ENCODE measurements around the gene ITSN1. TPM values are rescaled to one million over a fixed set of nuclear protein-coding genes. Genes with fewer than 3 reads are reported as not detected.
A peak's percentile ranks its signal among the peaks of the same experiment; 100 is the strongest.
"Not testable (repeated sequence)": the region's sequence is repeated elsewhere in the genome, so short reads cannot be mapped to it uniquely, and the experiment has no call there.

ITSN1 gene
- total RNA-seq, 2 experiments from 2014 or later = 2.3 to 4.6 TPM

GRCh38 chr21:33860332-33860879 is 218.1 kb downstream of the ITSN1 start:
- ATAC-seq (ENCODE audit: low read depth) (no peak), DNase-seq (no peak)
- no peak overlapping the region for H3K27ac Mint-ChIP-seq
- no peaks in the 10 kb centered on the region for H3K36me3 Mint-ChIP-seq
- H3K4me1 Mint-ChIP-seq = no peaks in the 10 kb centered on the region
- no peak overlapping the region for H3K4me3 Mint-ChIP-seq
- POLR2A ChIA-PET = no interaction called here
- no peaks in the 10 kb centered on the region for H3K27me3 Mint-ChIP-seq
- H3K9me3 Mint-ChIP-seq = no peaks in the 10 kb centered on the region

GRCh38 chr21:33861125-33861524 is 218.8 kb downstream of the ITSN1 start:
- ATAC-seq (ENCODE audit: low read depth) (no peak), DNase-seq (no peak)
- H3K4me1 Mint-ChIP-seq = no peaks in the 10 kb centered on the region
- H3K4me3 Mint-ChIP-seq = no peak overlapping the region
- H3K27me3 Mint-ChIP-seq = no peaks in the 10 kb centered on the region
- no peaks in the 10 kb centered on the region for H3K36me3 Mint-ChIP-seq
- POLR2A ChIA-PET = no interaction called here
- H3K9me3 Mint-ChIP-seq = no peaks in the 10 kb centered on the region
- no peak overlapping the region for H3K27ac Mint-ChIP-seq

GRCh38 chr21:33863191-33863590 is 220.9 kb downstream of the ITSN1 start:
- ATAC-seq (ENCODE audit: low read depth); H3K4me1 Mint-ChIP-seq; H3K27me3 Mint-ChIP-seq; H3K9me3 Mint-ChIP-seq; DNase-seq; H3K27ac Mint-ChIP-seq; H3K36me3 Mint-ChIP-seq; POLR2A ChIA-PET; H3K4me3 Mint-ChIP-seq: not testable (repeated sequence)

GRCh38 chr21:33864150-33864549 is 221.8 kb downstream of the ITSN1 start:
- DNase-seq (no peak), ATAC-seq (ENCODE audit: low read depth) (no peak)
- Mint-ChIP-seq H3K4me3 (no peak overlapping the region), H3K27me3 (no peaks in the 10 kb centered on the region), H3K36me3 (no peaks in the 10 kb centered on the region), H3K4me1 (peaks cover 3% of the 10 kb centered on the region), H3K9me3 (no peaks in the 10 kb centered on the region), H3K27ac (no peak overlapping the region)
- POLR2A ChIA-PET = interaction anchor here (0.5 kb wide), 1 partner anchor 250 kb away, joined by 4 read pairs; no protein-coding TSS in a partner anchor

- Mint-ChIP-seq H3K4me1 (peaks cover 3% of the 10 kb centered on the region), H3K36me3 (no peaks in the 10 kb centered on the region), H3K4me3 (no peak overlapping the region), H3K27me3 (no peaks in the 10 kb centered on the region), H3K27ac (no peak overlapping the region), H3K9me3 (no peaks in the 10 kb centered on the region)
- POLR2A ChIA-PET = no interaction called here
- ATAC-seq (ENCODE audit: low read depth) (no peak), DNase-seq (no peak)
Measured at GRCh38 chr21:33865176-33865575, 222.9 kb downstream of the ITSN1 start.

GRCh38 chr21:33865996-33866575 is 223.8 kb downstream of the ITSN1 start:
- Mint-ChIP-seq H3K36me3 (no peaks in the 10 kb centered on the region), H3K4me3 (no peak overlapping the region)
- POLR2A ChIA-PET = no interaction called here

GRCh38 chr21:33866826-33867225 is 224.5 kb downstream of the ITSN1 start:
- POLR2A ChIA-PET = no interaction called here
- Mint-ChIP-seq H3K4me1 (peaks cover 3% of the 10 kb centered on the region), H3K27me3 (peaks cover 2% of the 10 kb centered on the region), H3K4me3 (no peak overlapping the region), H3K36me3 (no peaks in the 10 kb centered on the region), H3K27ac (no peak overlapping the region), H3K9me3 (no peaks in the 10 kb centered on the region)
- no peak for DNase-seq
- no peak for ATAC-seq (ENCODE audit: low read depth)

More at GRCh38 chr21:33865996-33866575, 223.8 kb downstream of the ITSN1 start:
- ATAC-seq (ENCODE audit: low read depth) = no peak
- Mint-ChIP-seq H3K27me3 (peaks cover 2% of the 10 kb centered on the region), H3K27ac (no peak overlapping the region), H3K9me3 (no peaks in the 10 kb centered on the region), H3K4me1 (peaks cover 3% of the 10 kb centered on the region)
- DNase-seq = no peak

- H3K27me3 Mint-ChIP-seq; H3K9me3 Mint-ChIP-seq; H3K4me1 Mint-ChIP-seq; H3K36me3 Mint-ChIP-seq; H3K27ac Mint-ChIP-seq; ATAC-seq (ENCODE audit: low read depth); DNase-seq: not testable (repeated sequence)
- POLR2A ChIA-PET = interaction anchor here (0.7 kb wide), 1 partner anchor 27 kb away, joined by 6 read pairs; no protein-coding TSS in a partner anchor
- H3K4me3 Mint-ChIP-seq = peak overlapping the region; percentile 61
Measured at GRCh38 chr21:33867868-33868267, 225.6 kb downstream of the ITSN1 start.

- DNase-seq = no peak
- Mint-ChIP-seq H3K4me1 (peaks cover 3% of the 10 kb centered on the region), H3K36me3 (no peaks in the 10 kb centered on the region), H3K4me3 (no peak overlapping the region), H3K27me3 (peaks cover 2% of the 10 kb centered on the region), H3K9me3 (no peaks in the 10 kb centered on the region), H3K27ac (no peak overlapping the region)
- POLR2A ChIA-PET = no interaction called here
- ATAC-seq (ENCODE audit: low read depth) = no peak
Measured at GRCh38 chr21:33869873-33870272, 227.6 kb downstream of the ITSN1 start.

GRCh38 chr21:33870768-33871167 is 228.5 kb downstream of the ITSN1 start:
- POLR2A ChIA-PET = interaction anchor here (0.6 kb wide), 1 partner anchor 250 kb away, joined by 3 read pairs; no protein-coding TSS in a partner anchor
- no peak overlapping the region for H3K4me3 Mint-ChIP-seq
- no peaks in the 10 kb centered on the region for H3K36me3 Mint-ChIP-seq
- no peak for ATAC-seq (ENCODE audit: low read depth)
- DNase-seq = no peak
- H3K27me3 Mint-ChIP-seq = peaks cover 2% of the 10 kb centered on the region
- H3K4me1 Mint-ChIP-seq = peaks cover 3% of the 10 kb centered on the region
- no peaks in the 10 kb centered on the region for H3K9me3 Mint-ChIP-seq
- H3K27ac Mint-ChIP-seq = no peak overlapping the region

- Mint-ChIP-seq H3K36me3 (no peaks in the 10 kb centered on the region), H3K27me3 (peaks cover 2% of the 10 kb centered on the region), H3K9me3 (no peaks in the 10 kb centered on the region), H3K4me1 (peaks cover 3% of the 10 kb centered on the region), H3K27ac (no peak overlapping the region), H3K4me3 (no peak overlapping the region)
- POLR2A ChIA-PET = no interaction called here
- DNase-seq (no peak), ATAC-seq (ENCODE audit: low read depth) (no peak)
Measured at GRCh38 chr21:33871171-33871570, 228.9 kb downstream of the ITSN1 start.

- DNase-seq (no peak), ATAC-seq (ENCODE audit: low read depth) (no peak)
- no peaks in the 10 kb centered on the region for H3K9me3 Mint-ChIP-seq
- no peak overlapping the region for H3K4me3 Mint-ChIP-seq
- no peaks in the 10 kb centered on the region for H3K4me1 Mint-ChIP-seq
- H3K27me3 Mint-ChIP-seq = peaks cover 2% of the 10 kb centered on the region
- H3K36me3 Mint-ChIP-seq = no peaks in the 10 kb centered on the region
- no peak overlapping the region for H3K27ac Mint-ChIP-seq
- POLR2A ChIA-PET = no interaction called here
Measured at GRCh38 chr21:33872881-33873515, 230.7 kb downstream of the ITSN1 start.

- H3K36me3 Mint-ChIP-seq = no peaks in the 10 kb centered on the region
- POLR2A ChIA-PET = no interaction called here
- no peaks in the 10 kb centered on the region for H3K4me1 Mint-ChIP-seq
- H3K4me3 Mint-ChIP-seq = no peak overlapping the region
- H3K27ac Mint-ChIP-seq = no peak overlapping the region
- no peaks in the 10 kb centered on the region for H3K9me3 Mint-ChIP-seq
- DNase-seq (no peak), ATAC-seq (ENCODE audit: low read depth) (no peak)
- peaks cover 3% of the 10 kb centered on the region for H3K27me3 Mint-ChIP-seq
Measured at GRCh38 chr21:33874161-33874560, 231.9 kb downstream of the ITSN1 start.

- ATAC-seq (ENCODE audit: low read depth) (no peak), DNase-seq (no peak)
- Mint-ChIP-seq H3K27ac (no peak overlapping the region), H3K9me3 (no peaks in the 10 kb centered on the region), H3K4me3 (no peak overlapping the region), H3K4me1 (no peaks in the 10 kb centered on the region), H3K36me3 (no peaks in the 10 kb centered on the region), H3K27me3 (peaks cover 3% of the 10 kb centered on the region)
- POLR2A ChIA-PET = no interaction called here
Measured at GRCh38 chr21:33875026-33875695, 232.9 kb downstream of the ITSN1 start.
